Progenitor cell of endocrine pancreas (in vitro differentiated cells): ENCODE results near the gene AKR1B15. TPM values are rescaled to one million over a fixed set of nuclear protein-coding genes. Genes with fewer than 3 reads are reported as not detected.

Experiments used
- DNase-seq: peaks from one replicate; pipeline ENCODE4 v3.0.0; 2021; ENCODE audit warnings: low spot score; ENCODE audit not compliant: unreplicated experiment
- H3K27ac Mint-ChIP-seq: 2 replicates; pipeline ENCODE4 v1.8.0; 2021; ENCODE audit warnings: mild to moderate bottlenecking, moderate library complexity, mixed read lengths
- H3K27me3 Mint-ChIP-seq: 2 replicates; pipeline ENCODE4 v1.8.0; 2021; ENCODE audit warnings: mixed read lengths
- H3K36me3 Mint-ChIP-seq: 2 replicates; pipeline ENCODE4 v1.8.0; 2022; ENCODE audit warnings: mixed read lengths; ENCODE audit not compliant: insufficient read depth
- H3K4me1 Mint-ChIP-seq: 2 replicates; pipeline ENCODE4 v1.8.0; 2021; ENCODE audit warnings: low read depth, mixed read lengths
- H3K4me3 Mint-ChIP-seq: 2 replicates; pipeline ENCODE4 v1.8.0; 2021; ENCODE audit warnings: low read depth, mild to moderate bottlenecking, moderate library complexity, mixed read lengths
- H3K9me3 Mint-ChIP-seq: 2 replicates; pipeline ENCODE4 v1.8.0; 2021; ENCODE audit warnings: low read depth, mixed read lengths
- CTCF ChIP-seq: fragments of 200-600 bp; sonication (generic); IDR thresholded peaks from one replicate; pipeline ENCODE4 v1.5.0; 2021; ENCODE audit warnings: antibody characterized with exemption, mild to moderate bottlenecking; ENCODE audit not compliant: unreplicated experiment
- total RNA-seq: library from RNA; stranded (reverse); gene quantifications from 2 replicates; pipeline ENCODE4 v1.2.1, GENCODE V29; 2021

The AKR1B15 gene
- total RNA-seq, 1 donor from 2014 or later = not detected

- no peaks in the 10 kb centered on the region for H3K9me3 Mint-ChIP-seq
- TF ChIP-seq CTCF = no peak
- peaks cover 8% of the 10 kb centered on the region for H3K4me1 Mint-ChIP-seq
- no peak overlapping the region for H3K4me3 Mint-ChIP-seq
- H3K36me3 Mint-ChIP-seq = no peaks in the 10 kb centered on the region
- DNase-seq = no peak
- no peak overlapping the region for H3K27ac Mint-ChIP-seq
- peaks cover 5% of the 10 kb centered on the region for H3K27me3 Mint-ChIP-seq
Observed at GRCh38 chr7:134527979-134528371, 20.9 kb upstream of the AKR1B15 start.

- Mint-ChIP-seq H3K9me3 (no peaks in the 10 kb centered on the region), H3K4me3 (no peak overlapping the region), H3K36me3 (no peaks in the 10 kb centered on the region), H3K27me3 (peaks cover 5% of the 10 kb centered on the region), H3K4me1 (peaks cover 8% of the 10 kb centered on the region), H3K27ac (no peak overlapping the region)
- no peak for DNase-seq
- TF ChIP-seq CTCF = no peak
Observed at GRCh38 chr7:134528749-134529148, 20.2 kb upstream of the AKR1B15 start.

DNA sequence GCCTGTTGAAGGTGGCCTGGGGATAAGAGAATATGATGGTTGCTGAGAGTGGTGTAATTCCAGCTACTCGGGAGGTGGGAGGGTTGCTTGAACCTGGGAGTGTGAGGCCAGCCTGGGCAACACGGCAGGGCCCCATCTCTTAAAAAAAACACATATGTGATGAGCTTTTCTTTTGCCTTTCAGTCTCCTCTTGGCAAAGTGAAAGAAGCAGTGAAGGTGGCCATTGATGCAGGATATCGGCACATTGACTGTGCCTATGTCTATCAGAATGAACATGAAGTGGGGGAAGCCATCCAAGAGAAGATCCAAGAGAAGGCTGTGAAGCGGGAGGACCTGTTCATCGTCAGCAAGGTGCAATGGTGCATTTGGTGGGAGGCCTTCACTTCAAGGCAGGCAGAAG lies 18.4 kb upstream of the AKR1B15 start:
- Mint-ChIP-seq H3K27ac (no peak overlapping the region), H3K9me3 (no peaks in the 10 kb centered on the region), H3K27me3 (peaks cover 5% of the 10 kb centered on the region), H3K36me3 (no peaks in the 10 kb centered on the region), H3K4me3 (no peak overlapping the region), H3K4me1 (peaks cover 4% of the 10 kb centered on the region)
- DNase-seq = no peak
- no peak for TF ChIP-seq CTCF

DNA sequence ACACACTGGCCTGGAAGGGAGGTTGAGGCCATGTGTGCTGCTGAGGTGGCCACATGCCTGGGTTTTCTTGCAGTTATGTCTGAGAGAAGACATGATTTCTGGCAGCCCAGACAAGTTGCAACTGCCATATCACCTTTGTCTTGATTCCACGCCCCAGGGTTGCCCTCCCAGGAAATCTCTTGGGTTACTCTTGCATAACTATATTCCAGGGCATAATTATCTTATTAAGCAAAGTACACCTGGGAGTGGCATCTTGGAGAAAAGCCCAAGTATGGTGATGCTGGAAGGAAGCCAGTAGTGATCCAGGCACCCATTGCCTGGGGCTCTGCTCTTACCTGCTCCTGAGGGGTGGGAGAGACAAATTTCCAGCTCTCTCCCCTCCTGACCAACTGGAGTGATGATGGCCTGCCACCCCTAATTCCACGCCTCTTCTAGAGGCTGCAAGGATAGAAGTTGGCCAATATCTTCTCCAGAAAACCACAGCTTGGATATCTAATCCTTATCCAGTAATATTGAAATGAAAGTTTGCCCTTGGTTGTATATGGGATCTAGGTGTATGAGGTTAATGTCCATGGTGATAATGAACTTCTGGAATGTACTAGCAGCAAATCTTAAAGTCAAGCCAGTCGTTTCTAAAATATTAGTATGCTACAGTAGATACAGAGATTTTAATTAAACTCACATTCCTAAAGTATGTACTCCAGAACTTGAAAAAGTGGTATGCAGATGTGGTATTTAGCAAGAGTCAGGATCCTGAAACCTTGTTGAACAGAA lies 16.5 kb upstream of the AKR1B15 start:
- no peaks in the 10 kb centered on the region for H3K9me3 Mint-ChIP-seq
- H3K36me3 Mint-ChIP-seq = no peaks in the 10 kb centered on the region
- H3K4me3 Mint-ChIP-seq = no peak overlapping the region
- no peak for TF ChIP-seq CTCF
- no peak for DNase-seq
- H3K4me1 Mint-ChIP-seq = peaks cover 2% of the 10 kb centered on the region
- H3K27ac Mint-ChIP-seq = no peak overlapping the region
- peaks cover 5% of the 10 kb centered on the region for H3K27me3 Mint-ChIP-seq

GRCh38 chr7:134532954-134533218 lies 16.0 kb upstream of the AKR1B15 start:
- Mint-ChIP-seq H3K4me1 (peaks cover under 1% of the 10 kb centered on the region), H3K4me3 (no peak overlapping the region), H3K9me3 (no peaks in the 10 kb centered on the region), H3K27me3 (peaks cover 5% of the 10 kb centered on the region), H3K36me3 (no peaks in the 10 kb centered on the region), H3K27ac (no peak overlapping the region)
- DNase-seq = no peak
- TF ChIP-seq CTCF = no peak
